SU-DHL-6 (cell line): ENCODE data around the gene COPS3.

ENCODE experiments used
- H2AFZ ChIP-seq: fragments of 200-600 bp; sonication (generic); 2 replicates; pipeline ENCODE4 v1.6.1; 2014; ENCODE audit warnings: low read depth, mild to moderate bottlenecking, moderate library complexity, mixed read lengths, antibody characterized with exemption, low read length; ENCODE audit not compliant: severe bottlenecking
- H3F3A ChIP-seq: fragments of 200-600 bp; shearing (Covaris generic); 2 replicates; pipeline ENCODE4 v1.6.0; 2016; ENCODE audit warnings: antibody characterized with exemption, mild to moderate bottlenecking; ENCODE audit not compliant: insufficient read depth
- H3K27ac ChIP-seq: fragments of 200-600 bp; sonication (generic); 2 replicates; pipeline ENCODE4 v1.5.1; 2016; ENCODE audit warnings: low read depth, mild to moderate bottlenecking, low read length, moderate library complexity, mixed read lengths
- H3K27me3 ChIP-seq: fragments of 200-600 bp; sonication (generic), shearing (Covaris generic); 2 replicates; pipeline ENCODE4 v1.6.0; 2014; ENCODE audit warnings: mild to moderate bottlenecking, low read length
- H3K36me3 ChIP-seq: fragments of 200-600 bp; sonication (generic); 2 replicates; pipeline ENCODE4 v1.6.1; 2014; ENCODE audit warnings: mild to moderate bottlenecking, low read length, mixed read lengths
- H3K4me2 ChIP-seq: fragments of 300-600, 200-600 bp; shearing (Covaris generic), sonication (generic); 2 replicates; pipeline ENCODE4 v1.6.0; 2014; ENCODE audit warnings: low read length, low read depth, mild to moderate bottlenecking; ENCODE audit not compliant: poor library complexity, severe bottlenecking
- H3K4me3 ChIP-seq: fragments of 200-600 bp; sonication (generic); 2 replicates; pipeline ENCODE4 v1.5.1; 2014; ENCODE audit warnings: antibody characterized with exemption, low read length, mild to moderate bottlenecking, mixed read lengths; ENCODE audit not compliant: insufficient read depth, poor library complexity, severe bottlenecking
- H3K79me2 ChIP-seq: fragments of 200-600 bp; sonication (generic); 2 replicates; pipeline ENCODE4 v1.6.1; 2014; ENCODE audit warnings: mild to moderate bottlenecking, low read length, moderate library complexity; ENCODE audit not compliant: insufficient read depth
- H3K9ac ChIP-seq: fragments of 200-600 bp; sonication (generic); 2 replicates; pipeline ENCODE4 v1.7.0; 2014; ENCODE audit warnings: mild to moderate bottlenecking, low read length
- H3K9me2 ChIP-seq: fragments of 200-600 bp; sonication (generic); replicated peaks from 2 replicates; pipeline ENCODE4 v1.6.1; 2014; ENCODE audit warnings: low read length; ENCODE audit not compliant: insufficient read depth
- H3K9me3 ChIP-seq: fragments of 200-600 bp; sonication (generic); 2 replicates; pipeline ENCODE4 v1.6.1; 2014; ENCODE audit warnings: low read length, mixed read lengths; ENCODE audit not compliant: insufficient read depth
- H4K20me1 ChIP-seq: fragments of 200-600 bp; sonication (generic); 2 replicates; pipeline ENCODE4 v1.6.1; 2014; ENCODE audit warnings: low read depth, mild to moderate bottlenecking, antibody characterized with exemption, low read length, moderate library complexity, mixed read lengths
- EZH2phosphoT487 ChIP-seq: fragments of 200-600 bp; sonication (generic), shearing (Covaris generic); conservative IDR thresholded peaks from 2 replicates; pipeline ENCODE4 v1.6.1; 2018; ENCODE audit warnings: mild to moderate bottlenecking, antibody characterized with exemption, low read length, moderate library complexity, mixed read lengths
- TF ChIP-seq, protein P1 (sequence below): fragments of 200-600 bp; sonication (generic); IDR thresholded peaks from one replicate; pipeline ENCODE4 v1.5.1; 2017; ENCODE audit warnings: antibody characterized with exemption, mild to moderate bottlenecking, low read length, moderate library complexity; ENCODE audit not compliant: insufficient read depth, poor library complexity, severe bottlenecking

COPS3 gene

GRCh38 chr17:17243163-17243562 is 37.9 kb downstream of the COPS3 start:
- Histone ChIP-seq H4K20me1 (no peaks in the 10 kb centered on the region), H3K27me3 (no peaks in the 10 kb centered on the region), H3K9me2 (no peaks in the 10 kb centered on the region), H3K4me3 (no peak overlapping the region), H3K27ac (no peak overlapping the region), H3K9me3 (no peaks in the 10 kb centered on the region), H3K79me2 (no peaks in the 10 kb centered on the region), H3K9ac (no peak overlapping the region), H3K36me3 (peaks cover 11% of the 10 kb centered on the region), H3K4me2 (no peak overlapping the region), H2AFZ (no peak overlapping the region), H3F3A (peaks cover 38% of the 10 kb centered on the region)
- TF ChIP-seq EZH2phosphoT487 = no peak
- TF ChIP-seq, protein P1, sequence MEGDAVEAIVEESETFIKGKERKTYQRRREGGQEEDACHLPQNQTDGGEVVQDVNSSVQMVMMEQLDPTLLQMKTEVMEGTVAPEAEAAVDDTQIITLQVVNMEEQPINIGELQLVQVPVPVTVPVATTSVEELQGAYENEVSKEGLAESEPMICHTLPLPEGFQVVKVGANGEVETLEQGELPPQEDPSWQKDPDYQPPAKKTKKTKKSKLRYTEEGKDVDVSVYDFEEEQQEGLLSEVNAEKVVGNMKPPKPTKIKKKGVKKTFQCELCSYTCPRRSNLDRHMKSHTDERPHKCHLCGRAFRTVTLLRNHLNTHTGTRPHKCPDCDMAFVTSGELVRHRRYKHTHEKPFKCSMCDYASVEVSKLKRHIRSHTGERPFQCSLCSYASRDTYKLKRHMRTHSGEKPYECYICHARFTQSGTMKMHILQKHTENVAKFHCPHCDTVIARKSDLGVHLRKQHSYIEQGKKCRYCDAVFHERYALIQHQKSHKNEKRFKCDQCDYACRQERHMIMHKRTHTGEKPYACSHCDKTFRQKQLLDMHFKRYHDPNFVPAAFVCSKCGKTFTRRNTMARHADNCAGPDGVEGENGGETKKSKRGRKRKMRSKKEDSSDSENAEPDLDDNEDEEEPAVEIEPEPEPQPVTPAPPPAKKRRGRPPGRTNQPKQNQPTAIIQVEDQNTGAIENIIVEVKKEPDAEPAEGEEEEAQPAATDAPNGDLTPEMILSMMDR = no peak

- Histone ChIP-seq H4K20me1 (no peaks in the 10 kb centered on the region), H3K4me3 (no peak overlapping the region), H3K9ac (no peak overlapping the region), H3K36me3 (peaks cover 11% of the 10 kb centered on the region), H3K9me3 (no peaks in the 10 kb centered on the region), H3K79me2 (no peaks in the 10 kb centered on the region), H3K27me3 (no peaks in the 10 kb centered on the region), H3F3A (peaks cover 41% of the 10 kb centered on the region), H3K9me2 (no peaks in the 10 kb centered on the region), H3K4me2 (no peak overlapping the region), H3K27ac (no peak overlapping the region), H2AFZ (no peak overlapping the region)
- TF ChIP-seq, protein P1 = no peak
- TF ChIP-seq EZH2phosphoT487 = no peak
Observed at GRCh38 chr17:17242246-17242645, 38.8 kb downstream of the COPS3 start.

DNA sequence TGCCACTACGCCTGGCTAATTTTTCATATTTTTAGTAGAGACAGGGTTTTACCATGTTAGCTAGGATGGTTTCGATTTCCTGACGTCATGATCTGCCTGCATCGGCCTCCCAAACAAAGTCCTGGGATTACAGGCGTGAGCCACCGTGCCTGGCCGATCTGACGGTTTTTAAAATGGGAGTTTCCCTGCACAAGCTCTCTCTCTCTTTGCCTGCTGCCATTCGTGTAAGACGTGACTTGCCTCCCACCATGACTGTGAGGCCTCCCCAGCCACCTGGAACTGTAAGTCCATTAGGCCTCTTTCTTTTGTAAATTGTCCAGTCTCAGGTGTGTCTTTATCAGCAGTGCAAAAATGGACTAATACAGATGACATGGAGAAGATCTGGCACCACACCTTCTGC is 39.4 kb downstream of the COPS3 start:
- Histone ChIP-seq H3K4me2 (no peak overlapping the region), H3K27ac (no peak overlapping the region), H3K27me3 (no peaks in the 10 kb centered on the region), H4K20me1 (no peaks in the 10 kb centered on the region), H3K79me2 (peaks cover 3% of the 10 kb centered on the region), H3K9me3 (no peaks in the 10 kb centered on the region), H3K36me3 (peaks cover 9% of the 10 kb centered on the region), H2AFZ (no peak overlapping the region), H3K9ac (no peak overlapping the region), H3F3A (peaks cover 38% of the 10 kb centered on the region), H3K4me3 (no peak overlapping the region), H3K9me2 (no peaks in the 10 kb centered on the region)
- TF ChIP-seq, protein P1 = no peak
- TF ChIP-seq EZH2phosphoT487 = no peak
